GM19372 (cell line): ENCODE data around the gene ENO3.

Source experiments
- ATAC-seq: cut with Tn5 transposase; IDR thresholded peaks from one replicate; pipeline ENCODE4 v1.9.1; 2021; ENCODE audit warnings: mild to moderate bottlenecking, low read depth, moderate library complexity; ENCODE audit not compliant: unreplicated experiment

ENO3 gene

GRCh38 chr17:4948931-4949320 is 2.0 kb upstream of the ENO3 start:
- peak; percentile 32 for ATAC-seq

GRCh38 chr17:4949321-4950074 is 1.4 kb upstream of the ENO3 start:
- ATAC-seq = peak; percentile 29

GRCh38 chr17:4950075-4950745 is 709 bp upstream of the ENO3 start:
- no peak for ATAC-seq

- ATAC-seq = no peak
Observed at GRCh38 chr17:4951486-4951885, 567 bp downstream of the ENO3 start.

- no peak for ATAC-seq
Observed at GRCh38 chr17:4953451-4953961, 2.6 kb downstream of the ENO3 start.

GRCh38 chr17:4955091-4955490 is 4.2 kb downstream of the ENO3 start:
- ATAC-seq = no peak

- ATAC-seq = no peak
Observed at GRCh38 chr17:4956493-4957061, 5.7 kb downstream of the ENO3 start.

GRCh38 chr17:4958102-4958501 is 7.2 kb downstream of the ENO3 start:
- ATAC-seq = no peak

- no peak for ATAC-seq
Observed at GRCh38 chr17:4959261-4959965, 8.5 kb downstream of the ENO3 start.

GRCh38 chr17:4960279-4960922 is 9.5 kb downstream of the ENO3 start:
- no peak for ATAC-seq

GRCh38 chr17:4965311-4965986 is 14.5 kb downstream of the ENO3 start:
- no peak for ATAC-seq

- ATAC-seq = peak; percentile 75
Observed at GRCh38 chr17:4966844-4967538, 16.1 kb downstream of the ENO3 start.

- peak; percentile 61 for ATAC-seq
Observed at GRCh38 chr17:4967539-4968485, 16.9 kb downstream of the ENO3 start, which contains the start of gene SPAG7. TSS of gene SPAG7 (minus strand) at chr17:4967817. CDS start at chr17:4967804, 13 bp downstream.

GRCh38 chr17:4968486-4969046 is 17.6 kb downstream of the ENO3 start:
- no peak for ATAC-seq

- no peak for ATAC-seq
Observed at GRCh38 chr17:4969047-4969550, 18.2 kb downstream of the ENO3 start.

GRCh38 chr17:4969551-4970173 is 18.7 kb downstream of the ENO3 start:
- ATAC-seq = no peak

GRCh38 chr17:4970273-4970672 is 19.4 kb downstream of the ENO3 start:
- no peak for ATAC-seq
